Gastroesophageal sphincter (tissue), 4 donors: Measurements from ENCODE around the gene CALHM2. TPM values are rescaled to one million over a fixed set of nuclear protein-coding genes. Genes with fewer than 3 reads are reported as not detected.

Experiments
- ATAC-seq: fragments of 150-250 bp; one replicate; pipeline ENCODE4 v1.9.1; 2016; ENCODE audit warnings: mild to moderate bottlenecking, moderate library complexity
- H3K27ac ChIP-seq, 4 donors: fragments of 200-600 bp; sonication (generic) in 3 of 4; 1 replicate in 3 of 4; 2 replicates in 1 of 4; pipeline ENCODE4 v1.5.1; 2016 to 2019
- H3K27me3 ChIP-seq: fragments of 200-600 bp; sonication (generic); one replicate; pipeline ENCODE4 v1.5.1; 2019
- H3K36me3 ChIP-seq, 2 donors: fragments of 200-600 bp; sonication (generic); one replicate each; pipeline ENCODE4 v1.5.1; 2019; ENCODE audit warnings: control low read depth in 1 of 2
- H3K4me1 ChIP-seq, 3 donors: fragments of 200-600 bp; sonication (generic); 1 replicate in 2 of 3; 2 replicates in 1 of 3; pipeline ENCODE4 v1.5.1; 2016 to 2019; ENCODE audit warnings: control low read depth in 2 of 3
- H3K4me3 ChIP-seq, 2 donors: fragments of 200-600 bp; sonication (generic); one replicate each; pipeline ENCODE4 v1.5.1; 2019; ENCODE audit warnings: mild to moderate bottlenecking in 1 of 2, moderate library complexity in 1 of 2
- H3K9me3 ChIP-seq, 3 donors: fragments of 200-600 bp; sonication (generic); one replicate each; pipeline ENCODE4 v1.5.1; 2017 to 2019; ENCODE audit warnings: control low read depth in 2 of 3
- CTCF ChIP-seq, 4 experiments: fragments of 200-600 bp in 2 of 4; fragments of 450-650 bp in 2 of 4; sonication (generic) in 1 of 4; IDR thresholded peaks; one replicate each; pipeline ENCODE4 v1.5.1; 2017 to 2019; ENCODE audit warnings: antibody characterized with exemption in 4 of 4, mild to moderate bottlenecking in 2 of 4, moderate library complexity in 2 of 4
- EP300 ChIP-seq: sonication (generic); formaldehyde crosslinking; IDR thresholded peaks from one replicate; pipeline ENCODE4 v1.6.1; 2017; ENCODE audit warnings: antibody characterized with exemption, mild to moderate bottlenecking
- POLR2A ChIP-seq, 2 donors: fragments of 450-650 bp; IDR thresholded peaks; one replicate each; pipeline ENCODE4 v1.6.1; 2017; ENCODE audit warnings: antibody characterized with exemption in 2 of 2, mild to moderate bottlenecking in 2 of 2, moderate library complexity in 1 of 2
- POLR2AphosphoS5 ChIP-seq: sonication (generic); formaldehyde crosslinking; IDR thresholded peaks from one replicate; pipeline ENCODE4 v1.6.1; 2017; ENCODE audit warnings: antibody characterized with exemption
- WGBS, 2 donors: methylation state at CpG; one replicate each; pipeline ENCODE4 v1.1.5; 2018; ENCODE audit warnings: low coverage in 1 of 2; 5-methylcytosine and 5-hydroxymethylcytosine counted together
- total RNA-seq, 4 donors: library from RNA; depleted of rRNA; stranded (reverse); fragments of >200 nt; gene quantifications; one replicate each; pipeline ENCODE4 v1.1.0, GENCODE V29; 2016

The CALHM2 gene
- total RNA-seq, 4 donors from 2014 or later = 30.8 to 69.3 (median 49.6) TPM

- Histone ChIP-seq H3K4me1 (peaks cover 0 to 54% (median 35%) of the 10 kb centered on the region in 3 donors), H3K4me3 (peak overlapping the region; percentile 58 to 76), H3K27ac (peak overlapping the region; percentile 39 to 91 (median 90)), H3K27me3 (no peaks in the 10 kb centered on the region), H3K36me3 (peaks cover 0 to 28% of the 10 kb centered on the region in 2 donors), H3K9me3 (no peaks in the 10 kb centered on the region)
- TF ChIP-seq EP300 (no peak), POLR2AphosphoS5 (no peak), CTCF (IDR thresholded peaks at IDR 0.05) (no peak), POLR2A (IDR thresholded peaks at IDR 0.05) (no peak)
- WGBS, 2 donors = 54 to 86% methylated on average over 3 to 9 of the region's 27 CpGs
- no peak for ATAC-seq
These were observed 498 bp upstream of the CALHM2 start for GRCh38 chr10:103452506-103453230.

GRCh38 chr10:103451091-103451813 lies 918 bp downstream of the CALHM2 start:
- peaks cover 0 to 42% of the 10 kb centered on the region in 2 donors for H3K36me3 ChIP-seq
- ATAC-seq = peak; percentile 70
- TF ChIP-seq CTCF (IDR thresholded peaks at IDR 0.05) (no peak), POLR2A (IDR thresholded peaks at IDR 0.05) (no peak), POLR2AphosphoS5 (peak; percentile 43), EP300 (no peak)
- no peaks in the 10 kb centered on the region for H3K9me3 ChIP-seq
- H3K4me1 ChIP-seq = peaks cover 0 to 68% (median 49%) of the 10 kb centered on the region in 3 donors
- peak overlapping the region; percentile 58 to 76 for H3K4me3 ChIP-seq
- WGBS, 2 donors = 5% methylated on average over 6 of the region's 14 CpGs; no CpG with 5 or more reads in 1 of the 2 donors
- H3K27ac ChIP-seq = peak overlapping the region; percentile 39 to 91 (median 90)
- no peaks in the 10 kb centered on the region for H3K27me3 ChIP-seq

GRCh38 chr10:103450201-103450695 lies 1.9 kb downstream of the CALHM2 start:
- no peak for ATAC-seq
- H3K36me3 ChIP-seq = peaks cover 0 to 52% of the 10 kb centered on the region in 2 donors
- no peaks in the 10 kb centered on the region for H3K9me3 ChIP-seq
- no peaks in the 10 kb centered on the region for H3K27me3 ChIP-seq
- H3K4me3 ChIP-seq = peak overlapping the region; percentile 58 to 76
- H3K27ac ChIP-seq = peak overlapping the region in 3 of 4 donors; percentile 90 to 91 (median 90)
- no peak for TF ChIP-seq POLR2A (IDR thresholded peaks at IDR 0.05)
- TF ChIP-seq EP300 = no peak
- no peak for TF ChIP-seq CTCF (IDR thresholded peaks at IDR 0.05)
- TF ChIP-seq POLR2AphosphoS5 = no peak
- 85 to 93% methylated on average over 5 to 6 of the region's 12 CpGs for WGBS, 2 donors
- H3K4me1 ChIP-seq = peaks cover 0 to 78% (median 55%) of the 10 kb centered on the region in 3 donors

GRCh38 chr10:103449208-103450144 lies 2.7 kb downstream of the CALHM2 start:
- WGBS, 2 donors = 50 to 73% methylated on average over 3 to 5 of the region's 34 CpGs
- Histone ChIP-seq H3K4me1 (peaks cover 0 to 86% (median 62%) of the 10 kb centered on the region in 3 donors), H3K27ac (peak overlapping the region in 3 of 4 donors; percentile 90 to 91 (median 90)), H3K4me3 (peak overlapping the region in 1 of 2 donors; percentile 76), H3K27me3 (no peaks in the 10 kb centered on the region), H3K36me3 (peaks cover 0 to 60% of the 10 kb centered on the region in 2 donors), H3K9me3 (no peaks in the 10 kb centered on the region)
- no peak for ATAC-seq
- TF ChIP-seq EP300 (no peak), CTCF (IDR thresholded peaks at IDR 0.05) (no peak), POLR2AphosphoS5 (no peak), POLR2A (IDR thresholded peaks at IDR 0.05) (no peak)
